GM19455 (cell line): Measurements from ENCODE around the gene S100P.
A peak's percentile ranks its signal among the peaks of the same experiment; 100 is the strongest.

ENCODE experiments used
- ATAC-seq: cut with Tn5 transposase; IDR thresholded peaks from one replicate; pipeline ENCODE4 v1.9.1; 2021; ENCODE audit not compliant: unreplicated experiment

S100P gene

DNA sequence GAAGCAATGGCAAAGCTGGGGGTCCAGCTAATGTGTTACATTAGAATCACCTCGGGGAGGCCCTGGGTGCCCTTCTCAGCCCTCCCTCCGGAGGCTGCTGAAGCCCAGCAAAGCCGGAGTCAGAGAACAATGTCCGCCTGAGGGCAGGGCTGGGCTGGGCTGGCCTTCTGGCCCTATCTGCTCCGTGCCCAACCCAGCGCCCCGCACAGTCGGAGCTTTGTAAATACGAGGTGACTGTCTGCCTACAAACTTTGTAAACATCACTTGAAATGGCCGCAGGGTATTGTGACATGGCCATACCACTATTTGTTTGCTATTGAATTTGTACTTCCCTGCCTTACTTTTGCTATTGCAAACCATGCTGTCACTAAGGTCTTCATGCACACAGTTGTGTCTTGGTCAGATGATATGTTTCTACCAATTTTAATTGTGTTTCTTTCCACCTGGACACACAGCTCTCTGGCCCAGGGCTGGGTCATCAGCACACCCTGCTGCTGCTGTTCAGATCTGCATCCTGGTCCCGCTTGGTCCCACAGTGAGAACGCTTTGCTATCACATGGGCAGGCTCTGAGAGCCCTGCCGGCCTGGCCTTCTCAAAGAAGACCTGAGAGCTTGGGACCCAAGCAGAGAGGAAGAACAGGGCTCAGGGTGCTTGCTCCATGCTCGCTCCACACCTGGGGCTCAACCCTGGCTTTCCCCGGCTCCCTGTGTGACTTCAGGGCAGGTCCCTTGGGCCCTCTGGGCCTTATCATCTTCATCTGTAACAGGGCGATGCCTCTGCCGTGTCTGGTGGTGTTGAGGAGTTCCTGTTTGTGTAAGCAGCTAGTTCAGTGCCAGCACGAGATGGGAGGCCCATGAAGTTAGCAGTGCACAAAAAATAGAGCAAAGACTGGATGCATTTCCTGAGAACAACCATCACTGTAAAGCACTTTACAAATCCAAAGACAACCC is 2.3 kb downstream of the S100P start:
- no peak for ATAC-seq

DNA sequence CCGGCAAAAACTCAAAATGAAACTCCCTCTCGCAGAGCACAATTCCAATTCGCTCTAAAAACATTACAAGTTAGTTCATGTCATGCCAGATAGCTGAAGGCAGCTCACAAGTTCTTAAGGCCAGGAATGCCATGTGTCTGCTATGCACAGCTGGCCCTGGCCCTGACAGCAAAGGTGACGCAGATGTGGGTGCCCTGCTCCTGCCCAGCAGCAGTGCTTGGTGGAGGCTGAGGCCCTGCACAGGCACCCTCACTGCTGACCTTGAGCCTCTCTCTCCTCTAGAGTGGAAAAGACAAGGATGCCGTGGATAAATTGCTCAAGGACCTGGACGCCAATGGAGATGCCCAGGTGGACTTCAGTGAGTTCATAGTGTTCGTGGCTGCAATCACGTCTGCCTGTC is 2.9 kb downstream of the S100P start:
- no peak for ATAC-seq

DNA sequence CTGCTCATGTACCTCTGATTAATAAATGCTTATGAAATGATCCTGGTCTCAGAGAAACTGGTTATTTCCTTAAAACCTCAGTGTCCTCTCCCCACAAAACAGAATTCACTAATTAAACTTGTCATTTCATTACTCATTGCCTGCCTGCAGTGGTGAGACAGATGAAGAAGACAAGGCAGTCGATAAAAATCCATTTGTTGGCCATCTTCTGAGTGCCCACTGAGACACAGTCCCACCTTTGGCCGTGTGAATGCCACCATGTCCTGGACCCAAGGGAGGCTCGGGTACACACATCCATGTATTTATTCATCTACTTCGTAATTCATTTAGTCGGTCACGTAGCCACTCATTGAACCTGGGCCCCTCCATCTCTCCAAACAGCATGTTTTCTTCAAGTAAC is 3.5 kb downstream of the S100P start:
- no peak for ATAC-seq

DNA sequence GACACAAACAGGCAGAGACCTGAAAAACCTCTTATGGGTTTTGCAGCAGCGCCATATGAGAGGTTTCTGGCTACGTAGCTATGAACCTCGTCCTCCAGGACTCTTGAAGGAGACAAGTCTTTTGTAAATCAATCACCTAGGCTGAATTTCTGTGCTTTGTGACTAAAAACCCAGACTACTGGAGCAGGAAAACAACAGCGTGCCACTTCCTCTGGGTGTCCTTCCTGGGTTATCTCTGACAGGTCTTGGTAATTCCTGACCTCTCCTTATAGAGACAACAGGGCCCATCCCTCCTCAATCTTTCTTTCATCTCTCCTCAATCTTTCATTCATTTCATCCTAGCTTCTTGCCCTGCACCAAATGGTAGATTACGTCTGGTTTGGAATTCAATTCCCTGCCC is 5.7 kb downstream of the S100P start:
- no peak for ATAC-seq

DNA sequence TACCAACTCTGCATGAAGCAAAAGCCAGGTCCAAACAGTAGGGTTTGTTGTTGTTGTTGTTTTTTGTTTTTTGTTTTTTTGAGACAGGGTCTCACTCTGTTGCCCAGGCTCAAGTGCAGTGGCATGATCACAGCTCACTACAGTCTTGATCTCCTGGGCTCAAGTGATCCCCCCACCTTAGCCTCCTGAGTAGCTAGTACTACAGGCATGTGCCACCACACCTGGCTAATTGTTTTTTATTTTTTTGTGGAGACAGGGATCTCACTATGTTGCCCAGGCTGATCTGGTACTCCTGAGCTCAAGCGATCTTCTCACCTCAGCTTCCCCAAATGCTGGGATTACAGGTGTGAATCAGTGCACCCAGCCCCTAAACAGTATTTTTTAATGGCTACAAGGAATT is 6.2 kb downstream of the S100P start:
- no peak for ATAC-seq

DNA sequence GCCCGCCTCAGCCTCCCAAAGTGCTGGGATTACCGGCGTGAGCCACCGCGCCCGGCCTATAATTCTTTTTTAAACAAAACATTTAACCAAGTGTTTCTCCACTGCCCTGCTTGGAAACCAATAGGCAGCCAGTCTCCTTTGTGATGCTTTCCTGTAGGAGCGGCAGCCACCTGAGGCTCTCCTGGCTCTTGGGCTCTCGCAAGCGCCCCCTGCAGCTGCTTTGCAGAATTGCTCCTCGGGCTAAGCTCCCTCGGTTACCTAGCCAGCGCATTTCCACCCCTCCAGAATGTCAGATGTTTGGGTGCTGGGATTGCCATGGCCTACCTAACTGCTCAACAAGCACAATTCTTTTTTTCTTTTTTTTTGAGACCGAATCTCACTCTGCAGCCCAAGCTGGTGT is 7.7 kb downstream of the S100P start:
- no peak for ATAC-seq

DNA sequence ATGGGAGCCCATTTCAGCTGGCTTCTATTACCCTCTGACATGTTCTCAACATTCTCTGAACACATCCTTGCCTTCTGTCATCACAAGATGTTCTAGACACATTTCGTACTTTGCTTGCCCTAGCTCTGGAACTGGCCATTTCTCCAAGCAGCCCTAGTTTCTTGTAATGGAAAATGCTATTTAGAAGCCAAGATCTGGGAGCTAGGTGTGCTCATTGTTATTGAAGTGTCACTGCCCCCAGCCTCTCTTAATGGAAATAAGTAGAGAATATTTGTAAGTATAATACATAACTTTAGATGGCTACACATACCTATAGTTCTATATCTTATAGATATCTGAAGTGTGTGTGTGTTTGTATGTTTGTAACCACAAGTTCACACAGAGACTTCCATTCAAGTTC is 9.1 kb downstream of the S100P start:
- ATAC-seq: no peak

DNA sequence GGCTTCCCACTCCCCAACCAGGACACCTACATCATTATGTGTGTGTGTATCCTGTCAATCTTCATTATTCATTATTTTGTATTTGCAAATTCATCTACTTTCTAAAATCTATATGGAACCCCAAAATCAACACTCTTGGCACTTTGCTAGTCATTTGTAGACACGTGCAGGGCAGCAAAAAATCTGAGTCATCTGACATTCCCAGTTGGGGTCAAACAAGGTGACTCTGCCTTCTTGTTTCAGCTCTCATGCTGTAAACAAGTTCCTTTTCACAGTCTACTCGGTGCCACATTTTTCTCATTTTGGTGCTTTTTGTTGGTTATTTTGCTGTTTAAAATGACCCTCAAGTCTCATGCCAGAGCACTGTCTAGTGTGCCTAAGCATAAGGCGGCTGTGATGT is 10.1 kb downstream of the S100P start:
- no peak for ATAC-seq

DNA sequence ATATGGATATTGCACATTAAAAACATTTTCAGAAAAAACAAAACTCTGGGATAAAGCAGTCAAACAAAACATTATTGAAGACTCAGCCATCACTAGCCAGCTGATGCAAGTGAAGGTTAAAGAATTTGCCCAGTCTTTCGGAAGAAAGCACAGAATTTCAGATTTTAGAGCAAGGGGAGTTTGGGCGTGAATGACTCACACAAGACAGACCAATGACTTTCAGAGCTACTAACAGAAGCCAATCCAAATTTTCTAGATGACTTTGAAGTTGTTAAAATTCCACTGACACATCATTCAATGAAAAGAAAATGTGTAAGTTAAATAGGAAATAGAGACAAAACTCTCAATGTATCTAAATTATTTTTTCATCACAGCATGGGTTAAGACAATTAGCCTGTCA is 12.0 kb downstream of the S100P start:
- no peak for ATAC-seq

DNA sequence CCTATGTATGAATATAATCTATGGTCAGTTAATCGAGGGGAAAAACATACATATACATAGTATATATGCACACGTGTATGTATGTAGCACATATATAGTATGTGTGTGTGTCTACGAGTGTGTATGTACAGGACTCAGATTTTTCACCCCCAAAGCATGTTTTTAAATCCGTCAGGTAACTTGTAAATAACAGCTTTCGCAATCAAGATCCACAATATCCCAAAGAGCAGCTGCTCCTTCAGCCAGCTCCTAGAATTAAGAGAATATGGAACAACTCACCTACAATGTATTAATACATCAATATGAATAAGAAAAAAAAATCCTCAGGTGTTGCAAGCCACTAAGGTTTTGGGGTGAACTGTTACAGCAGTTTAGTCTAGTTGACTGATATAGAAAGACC is 12.5 kb downstream of the S100P start:
- ATAC-seq: no peak

DNA sequence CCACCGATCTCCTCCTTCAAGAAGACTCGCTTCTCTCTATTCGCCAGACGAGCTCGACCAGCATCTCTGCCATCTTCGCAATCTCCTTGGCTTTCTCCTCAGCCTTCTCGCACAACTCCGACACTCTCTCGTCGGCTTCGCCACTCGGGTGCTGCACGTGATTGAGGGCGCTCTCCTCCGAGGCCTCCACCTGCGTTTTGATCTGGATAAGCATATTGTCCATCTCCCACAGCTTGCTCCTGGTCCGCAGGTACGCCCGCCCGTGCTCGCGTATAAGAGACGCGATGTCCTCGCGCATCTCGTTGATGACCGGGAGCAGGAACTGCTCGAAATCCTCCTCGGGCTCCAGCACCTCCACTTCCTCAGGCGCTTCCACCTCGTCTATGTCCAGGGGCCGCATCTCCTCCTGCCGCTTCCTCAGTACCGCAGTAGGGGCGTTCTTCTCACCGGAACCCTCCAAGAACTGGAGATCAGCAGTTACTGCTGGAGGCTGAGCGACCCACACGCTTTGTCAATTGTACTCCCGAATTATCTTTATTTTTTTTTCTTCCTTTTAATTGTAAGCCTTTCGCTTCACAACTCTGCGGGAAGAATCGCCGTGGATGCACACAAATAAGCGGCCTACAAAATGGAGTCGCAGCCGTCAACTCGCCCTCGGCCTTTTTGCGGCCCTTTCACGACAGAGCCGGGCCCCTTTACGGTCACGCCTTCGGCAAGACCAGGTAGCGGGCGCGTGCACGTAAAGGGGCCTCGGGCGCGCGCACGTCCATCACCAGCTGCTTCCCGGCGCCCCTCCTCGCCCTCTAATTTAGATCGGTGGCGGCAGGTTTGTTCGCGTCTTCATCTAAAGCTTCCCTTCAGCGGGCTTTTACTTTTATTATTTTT is 15.8 kb downstream of the S100P start, which contains the start of gene MRFAP1L1:
MRFAP1L1 (minus strand) TSS at position 636 of the 885 bp plus-strand sequence; CDS start at position 400, 236 bp downstream.
- ATAC-seq: peak; percentile 73

DNA sequence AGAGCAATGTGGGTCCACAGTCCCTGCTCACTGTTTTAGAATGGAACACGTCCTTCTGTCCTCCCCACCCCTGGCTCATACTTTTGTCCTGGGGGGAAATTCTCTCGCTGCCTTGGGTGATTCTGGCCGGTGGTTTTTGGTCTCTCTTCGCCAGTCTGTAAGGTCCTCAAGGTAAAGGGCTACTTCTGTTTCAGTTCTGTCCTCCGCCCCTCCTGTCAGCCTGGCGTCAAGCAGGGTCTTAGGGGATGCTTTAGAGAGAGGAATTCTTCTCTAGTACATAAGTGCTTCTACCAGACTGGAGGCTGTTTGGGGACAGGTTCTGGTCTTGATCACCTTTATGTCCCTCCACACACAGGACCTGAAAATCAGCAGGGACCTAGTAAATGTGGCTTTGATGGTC is 16.6 kb downstream of the S100P start:
- ATAC-seq: no peak

DNA sequence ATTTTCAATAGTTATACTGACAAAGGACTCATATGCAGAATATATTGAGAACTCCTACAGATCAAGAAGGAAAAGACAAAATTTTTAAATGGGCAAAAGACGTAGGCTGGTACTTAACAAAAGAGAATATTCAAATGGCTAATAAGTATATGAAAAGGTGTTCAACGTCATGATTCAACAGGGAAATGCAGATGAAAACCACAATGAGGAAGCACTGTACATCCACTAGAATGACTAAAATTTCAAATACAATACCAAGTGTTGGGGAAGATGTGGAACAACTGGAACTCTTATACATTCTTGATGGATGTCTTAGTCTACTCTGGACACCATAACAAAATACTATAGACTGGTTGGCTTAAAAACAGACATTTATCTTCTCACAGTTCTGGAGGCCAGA is 17.3 kb downstream of the S100P start:
- no peak for ATAC-seq

DNA sequence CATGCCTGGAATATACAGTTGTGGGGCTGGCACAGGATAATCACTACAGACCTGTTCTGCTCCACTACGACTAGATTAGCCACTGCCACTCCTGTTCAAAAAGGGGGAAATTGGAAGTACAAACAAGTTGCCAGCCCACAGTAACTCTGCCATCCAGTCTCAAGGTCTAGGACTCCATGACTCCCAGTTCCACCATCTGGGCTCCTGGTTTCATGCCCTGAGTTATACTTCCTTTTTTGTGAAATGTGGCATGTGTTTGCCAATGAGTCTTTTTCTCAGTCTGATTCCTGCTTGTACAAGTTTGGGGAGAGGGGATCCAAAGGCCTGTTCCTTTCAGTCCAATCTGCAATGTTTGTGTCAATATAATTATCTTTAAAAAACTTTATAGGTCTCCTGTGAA is 21.3 kb downstream of the S100P start:
- ATAC-seq: no peak

DNA sequence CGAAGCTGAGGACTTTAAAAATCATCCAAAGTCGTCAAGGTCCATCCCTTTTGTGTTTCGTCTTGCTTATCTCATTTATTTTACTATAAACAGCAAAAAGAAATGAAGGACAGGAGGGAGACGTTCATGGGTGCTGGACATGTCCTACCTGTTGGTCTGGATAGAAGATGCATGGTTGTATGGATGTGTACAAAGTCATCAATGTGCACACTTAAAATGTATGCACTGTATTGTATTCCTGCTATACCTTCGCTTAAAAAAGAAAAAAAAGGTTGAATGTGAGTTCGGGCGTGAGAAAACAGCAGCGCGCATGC is 22.0 kb downstream of the S100P start:
- ATAC-seq: no peak

DNA sequence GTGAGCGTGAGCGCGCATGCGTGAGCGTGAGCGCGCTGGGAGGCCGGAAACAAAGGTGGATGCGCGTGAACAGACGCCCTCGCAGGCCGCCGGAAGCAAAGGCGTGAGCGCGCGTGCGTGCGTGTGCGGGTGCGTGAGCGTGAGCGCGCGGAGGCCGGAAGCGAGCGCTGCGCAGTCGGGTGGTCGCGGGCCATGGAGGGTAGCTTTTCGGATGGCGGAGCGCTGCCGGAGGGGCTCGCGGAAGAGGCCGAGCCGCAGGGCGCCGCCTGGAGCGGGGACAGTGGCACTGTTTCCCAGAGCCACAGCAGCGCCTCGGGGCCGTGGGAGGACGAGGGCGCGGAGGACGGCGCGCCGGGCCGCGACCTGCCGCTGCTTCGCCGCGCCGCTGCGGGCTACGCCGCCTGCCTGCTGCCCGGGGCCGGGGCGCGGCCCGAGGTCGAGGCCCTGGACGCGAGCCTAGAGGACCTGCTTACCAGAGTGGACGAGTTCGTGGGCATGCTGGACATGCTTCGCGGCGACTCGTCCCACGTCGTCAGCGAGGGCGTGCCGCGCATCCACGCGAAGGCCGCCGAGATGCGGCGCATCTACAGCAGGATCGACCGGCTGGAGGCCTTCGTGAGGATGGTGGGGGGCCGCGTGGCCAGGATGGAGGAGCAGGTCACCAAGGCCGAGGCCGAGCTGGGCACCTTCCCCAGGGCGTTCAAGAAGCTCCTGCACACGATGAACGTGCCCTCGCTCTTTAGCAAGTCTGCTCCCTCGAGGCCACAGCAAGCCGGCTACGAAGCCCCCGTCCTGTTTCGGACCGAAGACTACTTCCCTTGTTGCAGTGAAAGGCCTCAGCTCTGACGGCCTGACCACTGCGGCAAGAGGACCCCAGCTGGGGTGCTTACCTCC is 22.6 kb downstream of the S100P start, which contains the start of gene BLOC1S4:
BLOC1S4 (plus strand) TSS at position 157 of the 894 bp plus-strand sequence; CDS start at position 193, 36 bp downstream.
- peak; percentile 78 for ATAC-seq

DNA sequence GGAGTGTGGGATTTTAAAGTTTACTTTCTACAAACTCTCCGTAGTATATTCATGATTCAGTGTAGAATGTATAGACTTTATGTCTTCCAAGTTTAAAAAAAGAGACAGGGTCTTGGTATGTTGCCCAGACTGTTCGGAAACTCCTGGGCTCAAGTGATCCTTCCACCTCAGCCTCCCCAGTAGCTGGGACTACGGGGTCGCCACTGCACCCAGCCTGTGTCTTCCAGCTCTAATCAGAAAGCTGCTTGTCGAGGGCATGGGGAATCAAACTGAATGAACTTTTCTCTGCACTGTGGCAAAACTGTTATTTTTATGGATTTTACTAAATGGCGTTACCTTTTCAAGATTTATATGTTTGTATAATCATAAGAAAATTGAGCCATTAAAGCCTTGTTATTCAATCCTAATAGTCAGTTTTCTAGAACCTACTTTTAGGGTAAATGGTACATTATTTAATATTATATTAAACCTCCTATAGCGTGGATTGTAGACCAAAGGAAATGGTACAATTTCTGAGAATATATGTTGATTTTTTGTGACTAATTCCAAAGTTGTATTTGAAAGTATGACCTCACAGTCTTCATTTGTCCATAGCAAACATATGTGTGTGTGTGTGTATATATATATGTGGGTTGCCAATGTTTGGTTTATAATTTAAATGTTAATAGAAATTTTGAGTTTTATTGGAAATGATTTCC is 23.4 kb downstream of the S100P start:
- no peak for ATAC-seq

DNA sequence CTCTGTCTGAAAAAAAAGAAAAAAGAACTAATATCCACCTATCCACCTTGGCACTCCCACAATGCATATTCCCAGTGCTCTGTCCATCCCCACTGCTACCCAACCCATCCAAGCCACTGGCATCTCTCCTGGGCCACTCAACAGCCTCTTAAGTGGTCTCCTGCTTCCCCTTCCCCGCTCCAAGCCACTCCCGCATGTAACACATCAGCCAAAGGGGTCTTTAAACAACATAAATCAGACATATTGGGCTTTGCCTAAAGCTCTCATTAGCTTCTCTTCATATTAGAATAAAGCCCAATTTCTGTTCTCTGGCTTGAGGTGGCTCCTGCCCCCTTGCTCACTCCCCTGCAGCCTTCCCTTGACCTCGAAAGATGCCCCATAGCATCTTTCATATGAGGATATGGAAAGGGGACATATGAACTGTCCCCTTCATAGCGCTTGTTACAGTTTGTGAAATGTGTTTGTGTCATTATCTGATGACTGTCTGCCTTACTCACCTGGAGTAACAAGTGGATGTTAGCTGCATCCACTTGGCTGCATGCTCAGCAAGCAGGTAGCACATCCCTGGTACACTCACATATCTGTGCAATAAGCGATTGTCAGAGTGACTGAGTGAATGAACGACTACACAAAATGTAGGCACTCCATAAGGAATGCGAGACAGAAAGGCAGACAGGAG is 25.4 kb downstream of the S100P start:
- no peak for ATAC-seq

DNA sequence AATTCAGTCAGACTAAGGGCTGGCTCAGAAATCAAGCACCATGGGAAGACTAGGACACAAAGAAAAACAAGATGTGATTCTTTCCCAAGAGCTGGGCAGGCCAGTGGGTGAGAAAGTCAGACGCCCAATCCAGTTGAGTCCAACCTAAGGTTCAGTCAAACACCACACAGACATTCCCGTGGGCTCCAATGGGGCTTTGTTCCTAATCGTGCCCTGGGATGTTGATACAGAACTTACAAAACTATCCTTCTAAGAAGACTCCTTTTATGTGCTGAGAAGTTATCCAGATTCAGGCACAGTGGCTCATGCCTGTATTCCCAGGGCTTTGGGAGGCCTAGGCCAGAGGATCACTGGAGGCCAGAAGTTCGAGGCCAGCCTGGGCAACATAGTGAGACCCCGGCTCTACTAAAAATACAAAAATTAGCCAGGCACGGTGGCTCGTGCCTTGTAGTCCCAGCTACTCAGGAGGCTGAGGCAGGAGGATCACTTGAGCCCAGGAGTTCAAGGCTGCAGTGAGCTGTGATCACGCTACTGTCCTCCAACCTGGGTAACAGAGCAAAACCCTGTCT is 26.0 kb downstream of the S100P start:
- ATAC-seq: no peak
